Thyroid gland (tissue), 4 donors: ENCODE data around the gene VWA5B1.

Experiments
- POLR2A ChIP-seq, 2 donors: fragments of 450-650 bp; IDR thresholded peaks; one replicate each; pipeline ENCODE4 v1.6.1; 2017; ENCODE audit warnings: antibody characterized with exemption in 2 of 2, mild to moderate bottlenecking in 2 of 2, moderate library complexity in 1 of 2
- TF ChIP-seq, protein P1 (sequence below), 6 experiments: fragments of 200-600 bp in 3 of 6; fragments of 450-650 bp in 3 of 6; sonication (generic) in 3 of 6; IDR thresholded peaks; one replicate each; pipeline ENCODE4 v1.5.1; 2016 to 2019; ENCODE audit warnings: antibody characterized with exemption in 6 of 6, mild to moderate bottlenecking in 2 of 6, inconsistent platforms in 1 of 6, moderate library complexity in 1 of 6

- TF ChIP-seq, protein P1, sequence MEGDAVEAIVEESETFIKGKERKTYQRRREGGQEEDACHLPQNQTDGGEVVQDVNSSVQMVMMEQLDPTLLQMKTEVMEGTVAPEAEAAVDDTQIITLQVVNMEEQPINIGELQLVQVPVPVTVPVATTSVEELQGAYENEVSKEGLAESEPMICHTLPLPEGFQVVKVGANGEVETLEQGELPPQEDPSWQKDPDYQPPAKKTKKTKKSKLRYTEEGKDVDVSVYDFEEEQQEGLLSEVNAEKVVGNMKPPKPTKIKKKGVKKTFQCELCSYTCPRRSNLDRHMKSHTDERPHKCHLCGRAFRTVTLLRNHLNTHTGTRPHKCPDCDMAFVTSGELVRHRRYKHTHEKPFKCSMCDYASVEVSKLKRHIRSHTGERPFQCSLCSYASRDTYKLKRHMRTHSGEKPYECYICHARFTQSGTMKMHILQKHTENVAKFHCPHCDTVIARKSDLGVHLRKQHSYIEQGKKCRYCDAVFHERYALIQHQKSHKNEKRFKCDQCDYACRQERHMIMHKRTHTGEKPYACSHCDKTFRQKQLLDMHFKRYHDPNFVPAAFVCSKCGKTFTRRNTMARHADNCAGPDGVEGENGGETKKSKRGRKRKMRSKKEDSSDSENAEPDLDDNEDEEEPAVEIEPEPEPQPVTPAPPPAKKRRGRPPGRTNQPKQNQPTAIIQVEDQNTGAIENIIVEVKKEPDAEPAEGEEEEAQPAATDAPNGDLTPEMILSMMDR (IDR thresholded peaks at IDR 0.05): no peak
- no peak for TF ChIP-seq POLR2A (IDR thresholded peaks at IDR 0.05)
Observed at GRCh38 chr1:20366463-20367115, 75.9 kb downstream of the VWA5B1 start.
